Activated CD8-positive, alpha-beta memory T cell treated with anti-CD3 and anti-CD28 coated beads, Interleukin-2, amount 50 U/mL, for 24 hours (primary cell): ENCODE results near the gene PDE7B.

Experiments used
- DNase-seq: peaks from one replicate; pipeline ENCODE4 v3.0.0-alpha.2; 2020; ENCODE audit errors: extremely low read depth

The PDE7B gene

DNA sequence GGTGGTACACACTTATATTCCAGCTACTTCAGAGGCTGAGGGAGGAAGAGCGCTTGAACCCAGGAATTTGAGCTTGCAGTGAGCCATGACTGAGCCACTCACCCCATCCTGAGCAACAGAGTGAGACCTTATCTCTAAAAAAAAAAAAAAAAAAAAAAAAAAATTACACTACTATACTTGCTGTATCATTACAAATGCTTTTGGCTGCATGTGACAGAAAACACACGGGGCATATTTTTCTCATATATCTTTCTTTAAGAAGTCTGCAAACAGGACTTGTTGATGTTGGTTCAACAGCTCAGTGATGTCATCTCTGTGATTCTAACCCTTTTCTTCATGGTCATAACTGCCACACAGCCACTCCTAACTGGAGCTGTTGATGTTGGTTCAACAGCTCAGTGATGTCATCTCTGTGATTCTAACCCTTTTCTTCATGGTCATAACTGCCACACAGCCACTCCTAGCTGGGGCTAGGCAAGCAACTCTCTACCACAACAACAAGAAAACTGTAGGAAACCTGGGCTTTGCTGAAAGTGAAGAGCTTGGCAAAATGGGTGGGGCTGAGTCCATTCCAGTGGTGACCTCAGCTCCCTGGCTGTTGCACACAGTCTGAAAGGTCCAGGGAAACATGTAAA, 378.8 kb downstream of the PDE7B start:
- DNase-seq = no peak

DNA sequence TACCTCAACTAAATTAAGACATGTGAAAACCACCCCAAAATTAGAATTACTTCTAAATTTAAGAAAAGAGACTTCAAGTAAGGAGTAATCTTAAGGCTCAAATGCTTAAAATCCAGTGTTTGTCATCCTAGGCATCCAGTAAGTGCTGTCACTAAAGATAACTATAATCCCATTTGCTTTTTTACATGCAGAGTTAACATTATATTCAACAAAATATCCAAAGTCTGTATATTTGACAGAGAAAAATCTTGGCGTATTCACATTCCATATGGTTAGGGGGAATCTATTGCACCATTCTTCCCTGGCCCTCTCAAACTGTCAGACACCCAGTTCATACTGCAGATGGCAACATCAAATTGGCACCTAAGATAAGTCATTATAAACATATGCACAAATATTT, 381.2 kb downstream of the PDE7B start:
- no peak for DNase-seq

- DNase-seq = no peak
These were observed 383.7 kb downstream of the PDE7B start for GRCh38 chr6:136235233-136235564.

- DNase-seq = no peak
These were observed 385.2 kb downstream of the PDE7B start for GRCh38 chr6:136236466-136237293.

- no peak for DNase-seq
These were observed 392.6 kb downstream of the PDE7B start for GRCh38 chr6:136244061-136244616.
